Right lobe of liver (tissue), 6 donors: Measurements from ENCODE around the gene SEPTIN10. TPM values are rescaled to one million over a fixed set of nuclear protein-coding genes. Genes with fewer than 3 reads are reported as not detected.

ENCODE experiments used
- ATAC-seq, 4 donors: fragments of 200-7000 bp; cut with Tn5 transposase; one replicate each; pipeline ENCODE4 v1.9.1; 2020; ENCODE audit warnings: mild to moderate bottlenecking in 4 of 4, moderate library complexity in 4 of 4
- DNase-seq, 3 donors: peaks; one replicate each; pipeline ENCODE4 v3.0.0-alpha.2; 2020
- H3K27ac ChIP-seq, 3 donors: fragments of 200-600 bp; one replicate each; pipeline ENCODE4 v1.8.0; 2022
- H3K27me3 ChIP-seq, 2 donors: fragments of 200-600 bp; one replicate each; pipeline ENCODE4 v1.8.0; 2022
- H3K36me3 ChIP-seq, 4 donors: fragments of 200-600 bp; sonication (generic) in 1 of 4; one replicate each; pipeline versions ENCODE4 v1.5.1 to v1.8.0; 2017 to 2022; ENCODE audit warnings: control low read depth in 1 of 4
- H3K4me1 ChIP-seq, 4 donors: fragments of 200-600 bp; sonication (generic) in 1 of 4; one replicate each; pipeline versions ENCODE4 v1.5.1 to v1.8.0; 2017 to 2022; ENCODE audit warnings: control low read depth in 1 of 4
- H3K4me3 ChIP-seq, 3 donors: fragments of 200-600 bp; one replicate each; pipeline ENCODE4 v1.8.0; 2022
- H3K9me3 ChIP-seq, 4 donors: fragments of 200-600 bp; sonication (generic) in 1 of 4; one replicate each; pipeline versions ENCODE4 v1.5.1 to v1.8.0; 2017 to 2022; ENCODE audit warnings: control low read depth in 1 of 4
- CTCF ChIP-seq, 4 donors: fragments of 200-600 bp in 3 of 4; fragments of 450-650 bp in 1 of 4; IDR thresholded peaks; one replicate each; pipeline versions ENCODE4 v1.5.1 to v1.8.0; 2016 to 2022; ENCODE audit warnings: antibody characterized with exemption in 4 of 4, mild to moderate bottlenecking in 2 of 4
- POLR2A ChIP-seq: fragments of 450-650 bp; IDR thresholded peaks from one replicate; pipeline ENCODE4 v1.6.1; 2017; ENCODE audit warnings: antibody characterized with exemption, mild to moderate bottlenecking
- WGBS: methylation state at CpG from one replicate; pipeline ENCODE4 v1.1.6; 2018; ENCODE audit warnings: low coverage, low lambda C conversion rate; ENCODE audit not compliant: insufficient coverage; ENCODE audit errors: missing lambda C conversion rate; 5-methylcytosine and 5-hydroxymethylcytosine counted together
- intact Hi-C, 2 donors: fragments of 100-400 bp; cut with DNase I; formaldehyde crosslinking; loops; one replicate each; pipeline versions ENCODE4 v1.11.2 to v1.14.1; 2022
- total RNA-seq, 6 experiments: library from RNA; depleted of rRNA in 2 of 6; stranded (reverse); fragments of >200 nt in 2 of 6; fragmentation: NEBNext Ultra II Directional in 3 of 6; extraction: Animal tissue kit (Norgen Biotek cat#: 25700) in 3 of 6; gene quantifications; one replicate each; pipeline versions ENCODE4 v1.1.0 to v1.2.4, GENCODE V29; 2016 to 2023
- donor health status: DM: no; HTN: yes; CAD: no.
- donor health status: DM: no; HTN: no; CAD: no.
- donor health status: DM: no; HTN: no; CAD: no.
- donor health status: DM: no; HTN: yes; CAD: no.
- donor health status: DM: no; HTN: yes; CAD: no.

Gene SEPTIN10
- total RNA-seq, 6 experiments from 2014 or later: 34.6 to 52.8 (median 40.8) TPM

- Histone ChIP-seq H3K36me3 (no peaks in the 10 kb centered on the region), H3K27ac (no peak overlapping the region), H3K4me3 (no peak overlapping the region), H3K9me3 (no peaks in the 10 kb centered on the region), H3K4me1 (no peaks in the 10 kb centered on the region), H3K27me3 (no peaks in the 10 kb centered on the region)
- intact Hi-C loops: no loop called here
- peak in 1 of 3 donors; percentile 20 for DNase-seq
- ATAC-seq: no peak
- 85% methylated on average over 6 of the region's 10 CpGs for WGBS
- no peak for TF ChIP-seq POLR2A
- no peak for TF ChIP-seq CTCF (IDR thresholded peaks at IDR 0.05)
Measured at GRCh38 chr2:109531896-109532727, 81.7 kb downstream of the SEPTIN10 start.

GRCh38 chr2:109531221-109531620 is 82.5 kb downstream of the SEPTIN10 start:
- no peaks in the 10 kb centered on the region for H3K36me3 ChIP-seq
- H3K4me3 ChIP-seq: no peak overlapping the region
- no peaks in the 10 kb centered on the region for H3K9me3 ChIP-seq
- H3K27ac ChIP-seq: no peak overlapping the region
- ATAC-seq: no peak
- no peaks in the 10 kb centered on the region for H3K27me3 ChIP-seq
- no peak for TF ChIP-seq CTCF (IDR thresholded peaks at IDR 0.05)
- TF ChIP-seq POLR2A: no peak
- WGBS: 78% methylated on average over 4 of the region's 5 CpGs
- H3K4me1 ChIP-seq: no peaks in the 10 kb centered on the region
- intact Hi-C loops: no loop called here
- no peak for DNase-seq

- no peak overlapping the region for H3K4me3 ChIP-seq
- TF ChIP-seq CTCF (IDR thresholded peaks at IDR 0.05) (no peak), POLR2A (no peak)
- 36% methylated on average over 3 of the region's 6 CpGs for WGBS
- no peaks in the 10 kb centered on the region for H3K27me3 ChIP-seq
- H3K4me1 ChIP-seq: no peaks in the 10 kb centered on the region
- ATAC-seq (no peak), DNase-seq (no peak)
- no peaks in the 10 kb centered on the region for H3K9me3 ChIP-seq
- no peaks in the 10 kb centered on the region for H3K36me3 ChIP-seq
- intact Hi-C loops: no loop called here
- no peak overlapping the region for H3K27ac ChIP-seq
Measured at GRCh38 chr2:109530712-109531111, 83.1 kb downstream of the SEPTIN10 start.

GRCh38 chr2:109529532-109530449 is 84.0 kb downstream of the SEPTIN10 start:
- Histone ChIP-seq H3K27ac (no peak overlapping the region), H3K4me1 (no peaks in the 10 kb centered on the region), H3K4me3 (no peak overlapping the region), H3K36me3 (no peaks in the 10 kb centered on the region), H3K9me3 (no peaks in the 10 kb centered on the region), H3K27me3 (no peaks in the 10 kb centered on the region)
- DNase-seq (no peak), ATAC-seq (no peak)
- TF ChIP-seq CTCF (IDR thresholded peaks at IDR 0.05) (no peak), POLR2A (no peak)
- 78% methylated on average over 6 of the region's 16 CpGs for WGBS
- intact Hi-C loops: no loop called here
